ENCODE data around the gene LDLRAD3. TPM values are rescaled to one million over a fixed set of nuclear protein-coding genes. Genes with fewer than 3 reads are reported as not detected.

The LDLRAD3 gene
- total RNA-seq, 1 donor from 2014 or later, result 7.7 TPM

- Histone ChIP-seq H3K9me3 (no peaks in the 10 kb centered on the region), H3K27ac (no peak overlapping the region)
- no peak for TF ChIP-seq CTCF (IDR thresholded peaks at IDR 0.05)
Observed at GRCh38 chr11:36098853-36099375, 155.1 kb downstream of the LDLRAD3 start.

GRCh38 chr11:36101466-36101865 lies 157.6 kb downstream of the LDLRAD3 start:
- H3K4me1 ChIP-seq, result peaks cover 4% of the 10 kb centered on the region
- no peak for TF ChIP-seq CTCF (IDR thresholded peaks at IDR 0.05)
- H3K9me3 ChIP-seq, result no peaks in the 10 kb centered on the region
- H3K27ac ChIP-seq, result no peak overlapping the region
- H3K27me3 ChIP-seq (ENCODE audit: low read depth), result no peaks in the 10 kb centered on the region
- no peak for DNase-seq
- no peak overlapping the region for H3K4me3 ChIP-seq
- ATAC-seq, result no peak
- intact Hi-C loops (cut with DNase I), result no loop called here
- H3K36me3 ChIP-seq, result no peaks in the 10 kb centered on the region

More at GRCh38 chr11:36098853-36099375, 155.1 kb downstream of the LDLRAD3 start:
- H3K27me3 ChIP-seq (ENCODE audit: low read depth), result no peaks in the 10 kb centered on the region
- no peaks in the 10 kb centered on the region for H3K4me1 ChIP-seq
- ATAC-seq (no peak), DNase-seq (no peak)
- intact Hi-C loops (cut with DNase I), result no loop called here
- no peaks in the 10 kb centered on the region for H3K36me3 ChIP-seq
- H3K4me3 ChIP-seq, result no peak overlapping the region

- Histone ChIP-seq H3K36me3 (no peaks in the 10 kb centered on the region), H3K4me3 (no peak overlapping the region), H3K9me3 (no peaks in the 10 kb centered on the region), H3K4me1 (peaks cover 4% of the 10 kb centered on the region), H3K27me3 (ENCODE audit: low read depth) (no peaks in the 10 kb centered on the region), H3K27ac (no peak overlapping the region)
- DNase-seq, result no peak
- intact Hi-C loops (cut with DNase I), result no loop called here
- ATAC-seq, result no peak
- no peak for TF ChIP-seq CTCF (IDR thresholded peaks at IDR 0.05)
Observed at GRCh38 chr11:36102868-36103267, 159.0 kb downstream of the LDLRAD3 start.

GRCh38 chr11:36103933-36104530 lies 160.2 kb downstream of the LDLRAD3 start:
- no peak for TF ChIP-seq CTCF (IDR thresholded peaks at IDR 0.05)
- Histone ChIP-seq H3K9me3 (no peaks in the 10 kb centered on the region), H3K27me3 (ENCODE audit: low read depth) (no peaks in the 10 kb centered on the region), H3K27ac (no peak overlapping the region), H3K4me3 (no peak overlapping the region), H3K36me3 (no peaks in the 10 kb centered on the region), H3K4me1 (peaks cover 4% of the 10 kb centered on the region)
- intact Hi-C loops (cut with DNase I), result no loop called here
- DNase-seq (no peak), ATAC-seq (no peak)

GRCh38 chr11:36104660-36104992 lies 160.8 kb downstream of the LDLRAD3 start:
- Histone ChIP-seq H3K27me3 (ENCODE audit: low read depth) (no peaks in the 10 kb centered on the region), H3K4me3 (no peak overlapping the region), H3K9me3 (no peaks in the 10 kb centered on the region), H3K4me1 (peaks cover 4% of the 10 kb centered on the region), H3K27ac (no peak overlapping the region), H3K36me3 (no peaks in the 10 kb centered on the region)
- intact Hi-C loops (cut with DNase I), result no loop called here
- no peak for TF ChIP-seq CTCF (IDR thresholded peaks at IDR 0.05)
- ATAC-seq, result peak in 1 of 2 donors; percentile 12
- DNase-seq, result no peak

Data from lower lobe of right lung (tissue), 2 donors.